HG03521 (cell line): Measurements from ENCODE around the gene PIM2.

ENCODE experiments used
- ATAC-seq: cut with Tn5 transposase; IDR thresholded peaks from one replicate; pipeline ENCODE4 v1.9.1; 2021; ENCODE audit warnings: mild to moderate bottlenecking, moderate library complexity; ENCODE audit not compliant: unreplicated experiment

The PIM2 gene

DNA sequence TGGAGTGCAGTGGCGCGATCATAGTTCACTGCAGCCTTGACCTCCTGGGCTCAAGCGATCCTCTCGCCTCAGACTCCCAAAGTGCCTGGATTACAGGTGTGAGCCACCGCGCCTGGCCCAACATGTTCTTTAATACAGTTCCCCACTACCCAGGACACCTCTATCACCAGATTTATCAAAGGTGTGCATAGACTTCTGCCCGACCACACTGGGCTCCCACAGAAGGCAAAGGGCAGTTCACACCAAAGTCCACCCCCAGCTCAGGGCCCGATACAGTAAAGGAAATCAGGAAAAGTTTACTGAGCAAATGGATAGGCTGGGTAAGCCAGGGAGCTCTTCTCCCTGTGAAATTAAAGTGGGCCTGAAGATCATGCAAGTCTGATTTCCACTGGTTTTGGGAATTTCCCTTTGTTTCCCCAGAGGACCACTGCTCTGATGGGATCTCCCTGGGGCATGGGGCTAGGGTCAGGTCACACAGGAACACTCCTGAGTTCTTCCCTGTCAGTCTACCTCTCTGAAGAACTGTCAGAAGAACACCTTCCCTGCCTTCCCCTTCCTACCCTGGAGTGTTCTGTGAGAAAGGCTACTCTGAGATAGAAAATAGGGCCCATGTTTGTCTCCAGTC is 17.7 kb upstream of the PIM2 start:
- ATAC-seq = no peak

DNA sequence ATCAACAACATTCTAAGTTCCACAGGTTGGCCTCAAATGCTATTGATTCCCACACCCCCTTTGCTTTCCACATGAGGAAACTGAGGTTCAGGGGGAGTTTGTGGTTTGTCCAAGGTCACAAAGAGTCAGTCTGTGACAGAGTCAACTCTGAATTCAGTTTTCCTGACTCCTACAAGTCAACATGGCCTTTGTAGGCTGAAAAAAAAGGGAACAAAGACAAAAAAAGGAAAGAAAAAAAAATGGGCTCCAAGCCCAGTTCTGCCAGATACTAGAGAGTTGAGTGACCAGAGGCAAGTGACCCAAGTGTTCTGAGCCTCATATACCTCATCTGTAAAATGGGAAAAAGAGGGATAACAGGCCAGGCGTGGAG is 16.5 kb upstream of the PIM2 start:
- ATAC-seq = no peak

DNA sequence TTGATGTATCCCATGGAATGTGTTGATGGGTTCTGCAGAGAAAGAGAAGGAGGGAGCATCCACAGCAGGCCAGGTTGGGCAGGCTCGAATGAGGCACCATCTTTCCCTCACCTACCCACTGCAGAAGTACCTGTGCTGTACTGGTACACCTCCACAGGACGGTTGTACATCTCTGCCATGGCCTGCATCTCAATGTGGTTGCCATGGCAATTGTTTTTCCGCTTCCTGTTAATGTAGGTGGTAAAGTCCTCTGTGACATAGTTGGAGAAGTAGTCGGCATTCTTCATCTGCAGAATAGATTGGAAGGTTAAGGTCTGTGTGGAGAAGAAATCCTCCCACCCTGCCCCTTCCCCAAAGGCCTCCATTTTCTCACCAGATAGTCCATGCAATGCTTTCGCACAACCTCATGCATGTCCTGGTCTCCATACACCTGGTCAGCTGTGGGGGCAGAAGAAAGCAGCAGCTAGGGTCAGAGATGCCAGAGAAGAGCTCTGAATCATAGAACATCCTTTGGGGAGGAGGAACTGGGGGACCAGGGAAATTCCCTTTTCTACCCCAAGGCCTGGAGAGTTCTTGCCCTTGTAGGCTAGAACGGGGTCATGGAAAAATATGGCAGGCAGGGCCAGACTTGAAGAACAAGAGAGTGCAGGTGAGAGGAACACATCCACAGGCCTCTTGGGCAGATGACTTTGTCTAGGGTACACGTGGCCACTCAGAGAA is 15.9 kb upstream of the PIM2 start:
- no peak for ATAC-seq

DNA sequence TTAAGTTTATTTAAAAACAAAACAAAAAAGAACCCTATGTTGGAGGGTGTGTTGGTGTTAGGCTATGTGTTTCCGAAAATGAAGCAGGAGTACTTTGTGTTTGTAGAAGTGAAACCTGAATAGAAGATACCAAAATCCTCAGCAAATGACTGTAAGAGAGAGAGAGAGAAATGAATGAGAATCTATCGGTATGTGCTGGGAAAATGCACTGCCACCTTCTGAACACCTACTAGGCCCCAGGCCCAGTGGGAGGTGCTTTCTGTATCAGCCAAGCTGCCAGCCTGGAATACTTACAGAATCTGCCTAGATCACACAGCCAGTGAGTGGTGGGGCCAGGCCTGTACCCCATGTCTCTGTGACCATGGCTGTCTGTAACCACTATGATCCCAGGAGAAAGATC is 14.9 kb upstream of the PIM2 start:
- ATAC-seq = no peak

DNA sequence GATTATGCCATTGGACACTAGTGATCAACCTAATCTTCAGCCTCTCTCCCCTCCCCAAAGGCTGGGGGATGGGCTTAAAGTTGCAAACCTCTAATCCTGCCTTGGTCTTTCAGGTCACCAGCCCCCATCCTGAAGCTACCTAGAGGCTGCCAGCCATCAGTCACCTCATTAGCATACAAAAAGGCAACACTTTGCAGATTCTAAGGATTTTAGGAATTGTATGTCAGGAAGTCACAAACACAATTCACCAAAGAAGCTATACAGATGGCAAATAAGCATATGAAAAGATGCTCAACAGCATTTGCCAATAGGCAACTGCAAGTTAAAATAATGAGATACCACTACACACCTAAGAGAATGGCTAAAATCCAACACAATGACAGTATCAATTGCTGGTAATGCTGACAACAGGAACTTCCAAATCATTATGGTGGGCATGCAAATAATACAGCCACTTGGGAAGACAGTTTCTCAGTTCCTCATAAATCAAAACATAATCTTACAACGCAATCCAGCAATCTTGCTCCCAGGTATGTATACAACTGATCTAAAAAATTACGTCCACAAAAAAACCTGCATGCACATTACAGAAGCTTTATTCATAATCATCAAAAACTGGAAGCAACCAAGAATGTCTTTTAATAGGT is 9.0 kb upstream of the PIM2 start:
- ATAC-seq = no peak

DNA sequence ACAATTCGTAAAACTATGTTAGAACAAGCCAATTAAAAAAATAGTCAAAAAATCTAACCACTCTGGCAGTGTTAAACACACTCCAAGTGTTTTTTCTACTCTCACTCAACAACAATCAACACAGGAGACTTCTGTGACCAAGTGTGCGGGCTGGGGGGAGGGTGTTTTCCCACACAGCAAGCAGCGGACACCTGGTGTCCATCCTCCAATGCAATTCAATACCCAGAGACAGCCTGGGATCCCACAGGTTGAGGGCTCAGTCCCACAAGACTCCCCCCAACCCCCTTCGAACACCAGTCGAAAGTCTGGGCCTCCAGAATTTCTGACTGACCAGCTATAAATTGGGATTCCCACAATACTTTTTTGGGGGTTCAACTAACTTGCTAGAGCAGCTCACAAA is 8.3 kb upstream of the PIM2 start:
- ATAC-seq = no peak

DNA sequence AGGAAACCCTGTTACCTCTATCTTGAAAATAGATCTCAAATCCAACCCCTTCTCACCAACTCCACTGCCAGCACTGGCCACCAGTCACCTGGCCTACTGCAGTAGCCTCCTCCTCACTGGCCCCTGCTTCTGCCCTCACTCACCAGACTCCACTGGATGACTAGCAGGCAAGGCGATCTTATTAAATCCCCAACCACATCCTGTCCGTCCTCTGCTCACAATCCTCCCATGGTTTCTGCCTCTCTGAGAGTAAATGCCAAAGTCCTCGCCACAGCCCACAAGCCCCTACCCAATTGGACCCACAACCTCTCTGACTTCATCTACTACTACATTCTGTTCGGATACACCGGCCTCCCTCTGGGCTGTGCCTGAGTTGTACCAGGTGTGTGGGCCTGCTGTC is 5.4 kb upstream of the PIM2 start:
- ATAC-seq = no peak

DNA sequence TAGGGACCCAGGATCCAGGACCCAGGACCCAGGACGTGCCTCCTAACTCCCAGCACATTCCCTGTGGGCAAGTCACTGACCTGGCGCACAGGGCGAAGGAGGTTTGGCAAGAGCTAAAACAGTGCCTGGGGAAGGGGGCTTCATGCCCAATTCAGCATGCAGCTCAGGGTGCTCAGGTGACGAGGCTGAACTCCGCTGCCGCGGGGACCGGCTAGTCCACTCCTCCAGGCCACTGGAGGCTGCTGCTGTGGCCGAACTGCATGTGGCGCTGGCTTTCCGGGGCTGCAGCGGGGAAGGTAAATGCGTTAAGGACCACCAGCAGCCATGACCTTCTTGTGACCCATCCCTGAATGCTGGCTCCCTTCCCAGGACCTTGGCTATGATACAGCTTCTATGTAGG is 4.9 kb upstream of the PIM2 start:
- ATAC-seq = no peak

DNA sequence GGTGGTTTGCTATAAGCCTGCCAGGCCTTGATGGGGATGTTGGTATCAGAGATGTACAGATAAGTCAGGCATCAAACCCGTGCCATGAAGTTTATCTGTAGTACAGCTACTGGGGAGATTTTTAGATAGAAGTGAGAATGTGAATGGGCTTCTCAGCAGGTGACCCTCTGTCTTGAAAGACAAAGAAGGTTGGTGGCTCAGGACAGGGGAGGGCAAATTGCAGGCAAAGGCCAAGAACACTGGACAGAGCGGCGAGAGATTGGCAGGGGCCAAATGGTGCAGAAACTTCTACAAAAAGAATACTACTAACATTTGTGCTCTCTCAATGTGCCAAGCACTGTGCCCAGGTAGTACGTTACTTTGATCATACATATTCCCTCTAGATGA is 1.9 kb upstream of the PIM2 start:
- no peak for ATAC-seq

DNA sequence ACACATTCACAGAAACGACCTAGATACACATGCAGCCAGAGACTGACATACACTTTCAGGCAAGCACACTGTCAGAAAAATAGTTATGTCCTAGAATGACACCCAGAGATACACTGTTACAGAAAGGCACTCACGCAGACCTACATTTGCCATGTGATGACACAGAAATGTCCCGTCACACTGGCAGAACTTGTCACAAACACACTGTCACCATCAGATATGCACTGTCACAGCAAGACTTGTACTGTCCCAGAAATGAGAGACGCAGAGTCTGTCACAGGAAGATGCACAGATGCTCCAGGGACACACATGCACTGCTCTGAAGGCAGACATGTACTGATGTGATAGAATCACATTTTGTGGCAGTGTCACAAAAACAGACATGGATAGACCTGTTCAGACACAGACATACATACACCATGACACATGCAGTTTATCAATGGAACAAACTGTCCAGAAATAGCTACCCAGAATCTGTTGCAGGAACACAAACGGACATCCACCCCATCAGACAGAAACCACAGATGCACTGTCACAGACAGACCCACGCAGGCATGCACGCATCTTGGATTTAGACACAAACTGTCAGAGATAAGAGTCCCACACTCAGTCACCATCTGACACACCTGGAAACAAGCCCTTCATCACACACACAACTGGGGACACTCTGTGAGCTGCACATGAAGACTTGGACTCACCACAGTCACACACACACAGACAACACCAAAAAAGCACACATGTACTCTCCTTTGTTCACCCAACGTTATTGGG is 1.3 kb upstream of the PIM2 start:
- no peak for ATAC-seq

DNA sequence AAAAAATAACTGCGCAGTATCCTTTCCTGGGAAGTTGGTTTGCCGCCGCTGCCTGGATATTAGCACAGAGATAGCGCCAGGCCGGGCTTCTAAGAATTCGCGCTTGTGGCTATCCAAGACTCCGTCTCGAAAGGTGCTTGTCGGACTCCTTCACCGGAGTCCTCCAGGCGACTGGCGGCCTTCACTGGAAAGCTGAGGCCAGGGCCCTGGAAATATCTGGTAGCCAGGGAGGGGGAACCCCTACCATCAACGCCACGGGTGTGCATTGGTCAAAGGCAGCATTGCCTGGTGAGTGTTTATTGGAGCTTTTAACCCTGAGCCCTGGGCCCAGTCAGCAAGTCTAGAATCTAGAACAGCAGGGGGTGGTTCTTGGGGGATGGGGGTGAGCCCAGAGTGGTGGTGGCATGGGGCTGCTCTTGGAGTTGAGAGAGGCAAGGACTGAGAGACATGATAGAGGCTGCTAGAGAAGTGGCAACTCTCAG is 577 bp upstream of the PIM2 start:
- ATAC-seq = no peak

DNA sequence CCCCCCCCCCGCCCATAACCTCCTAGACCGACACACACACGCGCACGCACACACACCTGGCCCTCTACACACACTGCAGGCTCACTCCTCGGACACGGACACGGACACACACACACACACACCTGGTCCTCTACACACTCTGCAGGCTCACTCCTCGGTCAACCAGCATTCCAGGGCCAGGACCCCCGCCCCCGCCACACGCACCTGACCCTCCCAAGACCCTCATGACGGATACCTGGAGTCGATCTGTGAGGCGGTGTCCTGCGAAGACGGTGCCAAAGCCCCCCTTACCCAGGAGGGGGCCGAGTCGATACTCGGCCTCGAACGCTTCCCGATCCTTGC is 552 bp downstream of the PIM2 start:
- ATAC-seq = no peak

DNA sequence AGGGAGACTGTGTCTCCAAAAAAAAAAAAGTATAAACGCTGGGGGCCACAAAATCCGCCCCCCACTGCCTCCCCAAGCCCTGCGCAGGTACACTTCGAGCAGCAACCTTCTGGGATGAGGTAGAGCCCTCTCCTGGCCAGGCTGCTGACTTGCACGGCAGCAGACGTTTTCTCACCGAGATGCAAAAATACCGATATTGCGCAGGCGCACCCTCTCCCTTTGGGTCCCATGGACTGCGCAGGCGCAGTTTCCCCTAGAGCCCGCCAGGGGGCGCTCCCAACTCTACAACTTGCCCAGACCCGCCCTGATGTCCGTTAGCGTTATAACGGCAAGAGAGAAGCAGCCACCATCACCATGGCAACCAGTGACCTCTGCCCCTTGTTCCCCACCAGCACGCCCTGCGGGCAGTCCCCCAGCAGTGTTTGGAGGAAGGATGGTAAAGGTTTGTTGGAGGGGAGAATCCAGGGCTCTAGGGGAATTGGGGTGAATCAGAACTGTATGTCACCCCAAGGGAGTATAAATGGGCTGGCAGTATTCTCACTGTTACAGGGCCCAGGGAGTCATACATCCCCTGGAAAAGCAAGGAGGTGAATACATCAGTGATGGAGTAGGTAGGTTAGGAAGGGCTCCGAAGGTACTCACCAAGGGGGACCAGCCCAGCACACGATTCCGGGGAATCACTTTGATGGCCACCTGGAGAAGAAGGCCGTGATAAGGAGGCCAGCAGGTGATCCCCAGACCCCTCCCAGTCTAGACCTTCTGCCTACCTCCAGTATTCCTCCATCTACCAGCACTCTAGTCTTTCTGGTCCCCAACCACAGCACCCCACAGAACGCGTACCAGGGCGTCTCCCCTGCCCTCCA is 1.5 kb downstream of the PIM2 start:
- peak; percentile 37 for ATAC-seq

DNA sequence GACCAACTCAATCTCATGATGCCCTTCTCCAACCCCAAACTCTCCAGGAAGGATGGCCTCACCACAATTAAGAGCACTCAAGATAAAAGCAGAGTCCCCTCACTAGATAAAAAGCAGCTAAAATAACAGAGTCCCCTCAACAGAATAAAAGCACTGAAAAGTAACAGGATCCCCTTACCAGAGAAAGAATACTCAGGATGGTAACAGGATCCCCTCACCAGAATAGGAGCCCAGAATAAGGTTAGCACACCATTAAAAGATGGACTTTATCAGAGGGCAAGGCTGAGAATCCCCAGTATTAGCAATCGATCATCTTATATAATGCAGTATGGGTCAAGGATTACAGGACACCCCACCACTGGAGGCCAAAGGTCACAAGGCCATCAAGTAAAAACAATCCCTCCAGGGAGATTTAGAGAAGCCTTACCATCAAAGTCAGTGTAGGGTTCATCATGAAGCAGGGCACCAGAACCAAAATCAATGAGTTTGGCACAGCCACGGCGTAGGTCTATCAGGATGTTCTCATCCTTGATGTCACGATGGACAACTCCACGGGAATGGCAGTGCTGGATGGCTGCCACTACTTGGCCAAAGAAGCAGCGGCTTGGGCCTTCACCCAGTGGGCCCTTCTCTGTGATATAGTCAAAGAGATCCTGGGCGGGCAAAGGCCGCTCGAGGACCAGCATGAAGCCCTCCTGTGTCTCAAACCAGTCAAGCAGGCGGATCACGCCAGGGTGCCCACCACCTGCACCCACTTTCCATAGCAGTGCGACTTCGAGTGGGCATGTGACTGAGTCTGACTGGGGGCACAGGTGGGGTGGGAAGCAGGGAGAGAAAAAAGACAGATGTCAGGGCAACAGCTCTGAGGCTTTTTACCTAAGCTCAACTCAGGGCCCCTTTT is 4.0 kb downstream of the PIM2 start:
- no peak for ATAC-seq

DNA sequence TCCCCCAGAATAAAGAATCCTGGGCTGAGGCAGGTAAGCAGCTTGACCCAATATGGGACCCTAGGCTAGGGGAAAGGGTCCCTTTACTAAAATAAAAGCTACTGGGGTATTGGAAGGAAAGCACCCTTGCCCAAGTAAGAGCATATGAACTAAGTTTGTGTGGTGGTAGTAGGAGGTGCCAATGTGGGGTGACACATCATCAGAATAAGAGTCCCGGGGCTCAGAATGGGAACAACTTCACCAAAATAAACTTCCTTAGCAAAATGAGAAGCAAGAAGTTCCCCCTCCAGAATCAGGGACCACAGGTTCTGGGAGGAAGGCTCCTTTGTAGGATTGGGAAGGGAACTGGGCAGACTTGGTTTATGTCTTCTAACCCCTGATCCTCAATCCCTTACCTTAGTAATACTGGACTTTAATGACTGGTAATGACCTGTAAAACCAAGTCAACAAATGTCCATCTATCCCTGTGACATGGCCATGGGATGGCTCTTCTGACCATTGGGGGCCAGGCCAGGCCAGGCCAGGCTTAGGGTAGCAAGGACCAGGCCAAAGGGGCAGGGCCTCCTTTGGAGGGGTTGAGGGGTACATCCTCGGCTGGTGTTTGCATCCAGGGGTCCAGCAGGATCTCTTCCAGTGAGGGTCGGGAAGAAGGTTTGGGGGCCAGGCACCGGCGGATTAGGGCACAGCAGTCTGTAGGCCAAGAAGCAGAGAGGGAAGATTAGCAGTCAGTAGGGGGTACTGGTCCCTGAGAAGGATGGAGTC is 5.0 kb downstream of the PIM2 start:
- no peak for ATAC-seq

DNA sequence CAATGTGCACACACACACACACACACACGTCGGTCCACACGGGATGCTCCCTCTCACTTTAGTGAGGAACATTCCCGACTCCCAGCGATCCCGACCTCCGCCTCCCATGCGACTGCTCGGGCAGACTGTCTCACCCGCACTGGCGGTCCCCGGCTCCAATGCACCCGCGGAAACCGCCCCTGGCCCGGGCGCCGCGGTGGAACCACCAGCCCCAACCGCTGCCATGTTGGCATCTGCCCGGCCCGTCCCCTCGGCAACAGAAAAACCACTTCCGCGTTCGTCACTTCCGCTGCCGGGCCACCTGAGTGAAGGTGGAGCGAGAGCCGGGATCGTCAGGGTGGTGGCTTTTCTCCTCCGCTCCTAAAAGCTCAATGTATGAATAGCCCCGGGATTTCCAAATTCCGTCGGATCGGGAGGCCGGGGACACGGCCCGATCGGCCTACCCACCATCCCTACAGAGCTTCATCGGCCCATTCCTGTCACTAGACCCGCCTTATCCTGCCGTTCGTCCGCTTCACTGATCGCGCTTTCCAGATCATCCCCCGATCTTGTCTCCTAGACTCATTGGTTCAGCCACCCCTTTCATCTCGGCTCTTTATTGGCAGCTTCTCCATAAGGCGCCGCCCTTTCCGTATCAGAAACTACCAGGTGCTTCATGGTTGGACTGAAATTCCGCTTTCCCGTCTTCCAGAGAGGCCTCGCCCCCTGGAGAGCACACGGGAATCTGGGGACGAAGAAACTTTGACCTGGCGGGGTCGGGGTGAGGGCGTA is 7.2 kb downstream of the PIM2 start, which contains the start of gene SLC35A2:
TSS of gene SLC35A2 (minus strand) at position 235 of the 771 bp plus-strand sequence. CDS start at position 225, 10 bp downstream.
- peak; percentile 71 for ATAC-seq

DNA sequence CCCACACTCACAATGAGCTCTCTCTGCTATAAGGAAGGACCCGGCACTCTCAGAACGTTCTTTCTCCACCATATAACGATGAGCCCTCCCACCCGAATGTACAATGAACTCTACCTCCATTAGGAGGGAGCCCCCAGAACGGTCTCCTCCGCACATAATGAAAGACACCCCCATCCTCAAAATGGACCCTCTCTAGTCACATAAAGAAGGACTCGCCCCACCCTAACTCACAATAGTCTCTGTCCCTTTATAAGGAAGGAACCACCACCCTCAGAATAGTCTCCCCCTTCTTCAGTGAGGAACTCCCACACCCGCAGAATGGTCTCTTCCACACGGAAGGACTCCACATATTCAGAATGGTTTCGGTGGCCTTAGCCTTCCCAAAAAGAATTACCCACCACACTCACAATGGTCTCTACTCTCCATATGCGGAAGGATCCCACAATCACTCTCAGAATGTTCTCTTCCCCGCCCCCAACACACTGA is 7.9 kb downstream of the PIM2 start:
- no peak for ATAC-seq

DNA sequence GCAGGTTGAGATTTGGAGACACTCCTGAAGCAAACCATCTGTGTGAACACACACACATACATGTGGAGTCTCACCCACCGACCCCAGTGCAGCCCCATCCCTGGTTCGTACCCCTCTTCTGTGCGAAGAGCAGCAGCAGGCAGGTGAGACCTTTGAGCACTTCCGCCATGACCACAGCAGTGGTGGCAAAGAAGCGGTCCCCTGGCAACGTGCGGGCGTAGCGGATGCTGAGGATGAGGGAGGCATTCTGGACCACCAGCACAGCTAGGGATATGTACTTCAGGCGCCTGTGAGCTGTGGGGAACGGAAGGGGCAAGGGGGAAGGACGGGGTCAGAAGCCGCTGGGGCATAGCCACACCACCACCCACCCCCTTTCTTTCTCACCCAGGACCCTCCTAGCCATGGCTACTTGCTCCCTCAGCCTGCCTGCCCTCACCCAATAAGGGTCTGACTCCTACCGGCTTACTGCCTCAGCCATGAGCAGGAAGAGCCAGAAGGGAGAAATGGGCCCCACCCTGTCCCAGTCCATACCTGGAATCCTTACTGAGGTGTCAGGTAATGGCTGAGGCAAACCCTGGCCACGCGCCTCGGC is 9.0 kb downstream of the PIM2 start:
- ATAC-seq = no peak
